Tibial nerve (tissue), 4 donors: Measurements from ENCODE around the gene LAMTOR4.
"Not testable (repeated sequence)": the region's sequence is repeated elsewhere in the genome, so short reads cannot be mapped to it uniquely, and the experiment has no call there.

Experiments
- EP300 ChIP-seq, 2 donors: sonication (generic); formaldehyde crosslinking; IDR thresholded peaks; one replicate each; pipeline ENCODE4 v1.6.1; 2017; ENCODE audit warnings: antibody characterized with exemption in 2 of 2, mild to moderate bottlenecking in 1 of 2
- POLR2A ChIP-seq, 2 donors: fragments of 450-650 bp; IDR thresholded peaks; one replicate each; pipeline ENCODE4 v1.6.1; 2017; ENCODE audit warnings: antibody characterized with exemption in 2 of 2, mild to moderate bottlenecking in 2 of 2, moderate library complexity in 2 of 2
- TF ChIP-seq, protein P1 (sequence below), 5 experiments: fragments of 200-600 bp in 3 of 5; fragments of 450-650 bp in 2 of 5; sonication (generic) in 3 of 5; IDR thresholded peaks; one replicate each; pipeline ENCODE4 v1.5.1; 2016 to 2019; ENCODE audit warnings: antibody characterized with exemption in 5 of 5, mild to moderate bottlenecking in 3 of 5, moderate library complexity in 2 of 5

DNA sequence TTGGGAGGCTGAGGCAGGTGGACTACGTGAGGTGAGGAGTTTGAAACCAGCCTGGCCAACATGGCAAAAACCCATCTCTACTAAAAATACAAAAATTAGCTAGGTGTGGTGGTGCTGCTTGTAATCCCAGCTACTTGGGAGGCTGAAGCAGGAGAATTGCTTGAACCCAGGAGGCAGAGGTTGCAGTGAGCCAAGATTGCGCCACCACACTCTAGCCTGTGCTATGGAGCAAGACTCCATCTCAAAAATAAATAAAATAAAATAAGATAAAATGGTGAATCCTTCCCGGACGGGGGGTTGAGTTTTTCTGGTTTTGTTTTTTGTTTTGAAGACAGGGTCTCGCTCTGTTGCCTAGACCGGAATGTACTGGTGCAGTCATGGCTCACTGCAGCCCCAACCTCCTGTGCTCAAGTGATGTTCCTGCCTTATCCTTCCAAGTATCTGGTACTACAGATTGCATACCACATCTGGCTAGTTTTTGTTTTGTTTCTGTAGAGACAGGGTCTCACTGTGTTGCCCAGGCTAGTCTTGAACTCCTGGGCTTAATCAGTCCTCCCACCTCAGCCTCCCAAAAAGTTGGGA is 43.7 kb downstream of the LAMTOR4 start:
- TF ChIP-seq, protein P1, sequence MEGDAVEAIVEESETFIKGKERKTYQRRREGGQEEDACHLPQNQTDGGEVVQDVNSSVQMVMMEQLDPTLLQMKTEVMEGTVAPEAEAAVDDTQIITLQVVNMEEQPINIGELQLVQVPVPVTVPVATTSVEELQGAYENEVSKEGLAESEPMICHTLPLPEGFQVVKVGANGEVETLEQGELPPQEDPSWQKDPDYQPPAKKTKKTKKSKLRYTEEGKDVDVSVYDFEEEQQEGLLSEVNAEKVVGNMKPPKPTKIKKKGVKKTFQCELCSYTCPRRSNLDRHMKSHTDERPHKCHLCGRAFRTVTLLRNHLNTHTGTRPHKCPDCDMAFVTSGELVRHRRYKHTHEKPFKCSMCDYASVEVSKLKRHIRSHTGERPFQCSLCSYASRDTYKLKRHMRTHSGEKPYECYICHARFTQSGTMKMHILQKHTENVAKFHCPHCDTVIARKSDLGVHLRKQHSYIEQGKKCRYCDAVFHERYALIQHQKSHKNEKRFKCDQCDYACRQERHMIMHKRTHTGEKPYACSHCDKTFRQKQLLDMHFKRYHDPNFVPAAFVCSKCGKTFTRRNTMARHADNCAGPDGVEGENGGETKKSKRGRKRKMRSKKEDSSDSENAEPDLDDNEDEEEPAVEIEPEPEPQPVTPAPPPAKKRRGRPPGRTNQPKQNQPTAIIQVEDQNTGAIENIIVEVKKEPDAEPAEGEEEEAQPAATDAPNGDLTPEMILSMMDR (IDR thresholded peaks at IDR 0.05) = not testable (repeated sequence)
- not testable (repeated sequence) for TF ChIP-seq EP300, POLR2A (IDR thresholded peaks at IDR 0.05)
